ENCODE data around the gene C12orf57. TPM values are rescaled to one million over a fixed set of nuclear protein-coding genes. Genes with fewer than 3 reads are reported as not detected.

Gene C12orf57
- total RNA-seq, 1 donor from 2014 or later: 197 TPM

- Histone ChIP-seq H3K4me3 (peak overlapping the region; percentile 84), H3K4me1 (peaks cover 61% of the 10 kb centered on the region), H3K36me3 (peaks cover 5% of the 10 kb centered on the region), H3K27me3 (no peaks in the 10 kb centered on the region), H3K9me3 (no peaks in the 10 kb centered on the region), H3K27ac (peak overlapping the region; percentile 90)
- ATAC-seq (peak; percentile 0), DNase-seq (peak; percentile 72)
- intact Hi-C loops (cut with DNase I): no loop called here
- no peak for TF ChIP-seq CTCF (IDR thresholded peaks at IDR 0.05)
Observed at GRCh38 chr12:6928022-6928702, 15.7 kb upstream of the C12orf57 start.

- Histone ChIP-seq H3K4me3 (peak overlapping the region; percentile 84), H3K9me3 (no peaks in the 10 kb centered on the region), H3K36me3 (peaks cover 8% of the 10 kb centered on the region), H3K4me1 (peaks cover 68% of the 10 kb centered on the region), H3K27me3 (no peaks in the 10 kb centered on the region), H3K27ac (peak overlapping the region; percentile 90)
- DNase-seq (peak; percentile 68), ATAC-seq (no peak)
- intact Hi-C loops (cut with DNase I): no loop called here
- TF ChIP-seq CTCF (IDR thresholded peaks at IDR 0.05): no peak
Observed at GRCh38 chr12:6928703-6929407, 15.0 kb upstream of the C12orf57 start.

- no peak for ATAC-seq
- intact Hi-C loops (cut with DNase I): loop anchor here (10.0 kb wide), 1 partner anchor 55 kb away; the partner anchor contains the start of gene SPSB2
- Histone ChIP-seq H3K4me1 (peaks cover 71% of the 10 kb centered on the region), H3K4me3 (peak overlapping the region; percentile 84), H3K27ac (peak overlapping the region; percentile 90), H3K9me3 (no peaks in the 10 kb centered on the region), H3K36me3 (peaks cover 15% of the 10 kb centered on the region), H3K27me3 (no peaks in the 10 kb centered on the region)
- DNase-seq: no peak
- no peak for TF ChIP-seq CTCF (IDR thresholded peaks at IDR 0.05)
Observed at GRCh38 chr12:6929466-6930452, 14.1 kb upstream of the C12orf57 start.

- H3K4me3 ChIP-seq: no peak overlapping the region
- no peak for DNase-seq
- intact Hi-C loops (cut with DNase I): loop anchor here (10.0 kb wide), 1 partner anchor 58 kb away; the partner anchor contains the start of gene SPSB2
- peaks cover 28% of the 10 kb centered on the region for H3K36me3 ChIP-seq
- peak overlapping the region; percentile 42 for H3K27ac ChIP-seq
- no peak for ATAC-seq
- no peaks in the 10 kb centered on the region for H3K9me3 ChIP-seq
- no peaks in the 10 kb centered on the region for H3K27me3 ChIP-seq
- TF ChIP-seq CTCF (IDR thresholded peaks at IDR 0.05): no peak
- peaks cover 58% of the 10 kb centered on the region for H3K4me1 ChIP-seq
Observed at GRCh38 chr12:6932766-6933165, 11.1 kb upstream of the C12orf57 start.

- DNase-seq (no peak), ATAC-seq (no peak)
- no peak for TF ChIP-seq CTCF (IDR thresholded peaks at IDR 0.05)
- Histone ChIP-seq H3K4me3 (no peak overlapping the region), H3K4me1 (peaks cover 64% of the 10 kb centered on the region), H3K9me3 (no peaks in the 10 kb centered on the region), H3K27me3 (no peaks in the 10 kb centered on the region), H3K27ac (peak overlapping the region; percentile 42), H3K36me3 (peaks cover 28% of the 10 kb centered on the region)
- intact Hi-C loops (cut with DNase I): loop anchor here (10.0 kb wide), 1 partner anchor 59 kb away; the partner anchor contains the start of gene SPSB2
Observed at GRCh38 chr12:6934110-6934509, 9.7 kb upstream of the C12orf57 start.

All from upper lobe of right lung (tissue), 1 donor.